Stimulated activated CD4-positive, alpha-beta T cell treated with anti-CD3 and anti-CD28 coated beads, Interleukin-15, amount 100 ng/mL, for 1 hour (primary cell): ENCODE results near the gene MIPOL1.
"Not testable (repeated sequence)": the region's sequence is repeated elsewhere in the genome, so short reads cannot be mapped to it uniquely, and the experiment has no call there.

Experiments used
- DNase-seq, 2 donors: peaks; one replicate each; pipeline ENCODE4 v3.0.0-alpha.2; 2020; ENCODE audit warnings: low read depth in 1 of 2, low spot score in 1 of 2

MIPOL1 gene

GRCh38 chr14:37512173-37512572 is 314.4 kb downstream of the MIPOL1 start:
- DNase-seq, result no peak

DNA sequence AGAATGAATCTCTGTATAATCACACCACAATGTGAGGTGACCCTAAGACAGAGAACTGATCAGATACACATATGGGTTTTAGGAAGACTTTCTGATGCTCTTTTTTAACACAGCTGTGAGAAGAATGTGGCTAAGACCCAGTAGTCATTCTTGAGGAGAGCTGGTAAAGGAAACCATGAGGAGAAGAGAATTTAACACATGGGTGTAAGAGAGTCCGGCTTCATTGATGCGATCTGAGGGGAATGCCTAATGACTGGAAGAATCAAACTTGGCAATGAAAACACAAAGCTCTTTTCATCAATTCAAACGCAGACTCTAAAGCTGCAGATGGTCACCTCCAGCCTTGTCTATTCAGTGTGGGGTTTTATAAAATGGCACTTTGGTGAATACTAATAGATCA is 318.0 kb downstream of the MIPOL1 start:
- DNase-seq, result no peak

DNA sequence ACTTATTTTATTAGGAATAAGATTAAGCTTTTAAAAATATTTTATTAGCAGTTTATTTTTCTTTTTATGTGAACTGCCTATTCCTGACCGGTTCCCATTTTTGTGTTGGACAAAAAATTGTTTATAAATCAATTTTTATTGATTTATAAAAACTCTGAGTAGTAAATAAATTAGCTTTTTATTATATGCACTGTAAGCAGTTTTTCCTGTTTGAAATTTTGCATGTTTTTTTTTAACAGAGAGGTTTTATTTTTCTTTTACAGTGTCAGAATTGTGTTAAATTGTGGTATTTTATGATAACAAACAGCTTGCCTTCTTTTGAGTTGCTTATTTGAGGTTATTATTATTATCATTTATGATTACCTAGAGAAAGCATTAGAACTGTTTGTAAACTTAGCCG is 329.3 kb downstream of the MIPOL1 start:
- no peak for DNase-seq

GRCh38 chr14:37539992-37540391 is 342.3 kb downstream of the MIPOL1 start:
- DNase-seq, result no peak

DNA sequence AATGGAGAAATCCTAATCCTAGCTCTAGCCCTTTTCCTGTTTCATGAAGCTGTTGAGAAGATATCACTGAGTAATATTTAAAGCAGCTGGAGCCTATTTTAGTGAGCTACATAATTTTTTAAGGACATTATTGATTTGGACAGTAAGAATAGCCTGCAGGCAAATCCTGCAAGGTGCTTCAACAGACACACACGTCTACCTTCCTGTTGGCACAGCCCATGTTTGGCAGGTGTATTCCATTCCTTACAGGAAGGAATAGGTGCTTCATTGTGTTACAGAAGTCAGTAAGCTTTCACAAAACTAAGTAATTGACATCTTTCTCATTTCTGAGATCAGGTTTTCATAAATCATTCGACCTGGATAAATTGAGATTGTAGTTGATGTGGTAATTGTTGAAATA is 346.7 kb downstream of the MIPOL1 start:
- DNase-seq, result no peak

- no peak for DNase-seq
Observed at GRCh38 chr14:37545174-37545573, 347.4 kb downstream of the MIPOL1 start.

- no peak for DNase-seq
Observed at GRCh38 chr14:37546621-37547447, 349.1 kb downstream of the MIPOL1 start.

DNA sequence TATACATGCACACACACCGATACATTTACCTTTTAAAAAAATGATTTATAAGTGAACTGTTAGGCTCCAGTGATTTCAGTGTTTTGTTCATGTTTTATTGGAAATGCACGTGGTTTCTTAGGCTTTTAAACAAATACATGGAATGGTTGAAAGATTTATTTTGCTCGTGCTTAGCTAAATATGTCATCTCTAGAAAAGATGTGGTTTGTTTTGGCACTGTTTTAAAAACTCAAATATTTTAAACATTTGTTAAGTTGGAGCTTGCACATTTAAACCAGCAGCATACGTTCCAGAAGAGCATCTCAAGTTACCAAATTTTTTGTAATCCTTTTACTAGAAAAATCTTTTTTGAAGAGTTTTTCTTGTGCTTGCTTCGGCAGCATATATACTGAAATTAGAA is 352.8 kb downstream of the MIPOL1 start:
- DNase-seq, result no peak

DNA sequence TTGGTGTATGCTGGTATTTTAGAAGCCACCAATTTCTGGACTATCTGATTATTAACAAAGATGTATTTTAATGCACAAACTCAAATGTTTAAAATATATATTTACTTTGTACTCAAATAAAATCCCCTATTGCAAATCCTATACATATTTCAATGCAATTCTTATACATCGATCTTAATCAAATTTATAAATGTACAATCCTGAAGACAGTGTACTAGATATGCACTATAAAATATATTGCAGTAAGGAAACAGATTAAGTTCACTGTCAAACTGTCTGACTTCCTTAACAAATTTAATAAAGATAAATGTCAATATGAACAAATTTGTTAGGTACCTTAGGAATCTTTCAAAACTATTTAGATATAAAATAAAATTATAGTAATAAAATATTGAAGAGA is 353.4 kb downstream of the MIPOL1 start:
- DNase-seq, result no peak

- DNase-seq, result no peak
Observed at GRCh38 chr14:37553935-37554550, 356.3 kb downstream of the MIPOL1 start.

DNA sequence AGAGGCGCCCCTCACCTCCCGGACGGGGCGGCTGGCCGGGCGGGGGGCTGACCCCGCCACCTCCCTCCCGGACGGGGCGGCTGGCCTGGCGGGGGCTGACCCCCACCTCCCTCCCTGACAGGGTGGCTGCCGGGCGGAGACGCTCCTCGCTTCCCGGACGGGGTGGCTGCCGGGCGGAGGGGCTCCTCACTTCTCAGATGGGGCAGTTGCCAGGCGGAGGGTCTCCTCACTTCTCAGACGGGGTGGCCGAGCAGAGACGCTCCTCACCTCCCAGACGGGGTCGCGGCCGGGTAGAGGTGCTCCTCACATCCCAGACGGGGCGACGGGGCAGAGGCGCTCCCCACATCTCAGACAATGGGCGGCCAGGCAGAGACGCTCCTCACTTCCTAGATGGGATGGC is 357.9 kb downstream of the MIPOL1 start:
- not testable (repeated sequence) for DNase-seq

- no peak for DNase-seq
Observed at GRCh38 chr14:37558740-37559139, 361.0 kb downstream of the MIPOL1 start.

DNA sequence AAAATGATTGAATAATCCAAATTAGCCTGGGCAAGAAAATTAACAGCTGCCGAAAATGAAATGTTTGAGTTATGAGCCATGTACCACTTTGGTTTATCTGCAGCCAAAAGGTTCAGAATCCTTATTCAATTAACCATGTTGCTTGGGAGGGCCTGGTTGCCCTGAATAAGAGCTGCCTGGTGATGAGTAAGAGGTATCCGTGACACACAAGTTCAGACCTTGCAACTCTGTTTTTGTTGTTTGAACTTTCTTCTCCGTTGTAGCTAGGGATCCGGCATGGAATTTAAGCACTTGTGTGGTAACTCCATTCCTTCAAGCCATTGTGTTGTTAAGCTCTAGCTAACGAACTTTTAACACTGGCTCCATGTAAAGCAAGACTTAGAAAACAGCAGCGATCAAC is 361.6 kb downstream of the MIPOL1 start:
- no peak for DNase-seq

DNA sequence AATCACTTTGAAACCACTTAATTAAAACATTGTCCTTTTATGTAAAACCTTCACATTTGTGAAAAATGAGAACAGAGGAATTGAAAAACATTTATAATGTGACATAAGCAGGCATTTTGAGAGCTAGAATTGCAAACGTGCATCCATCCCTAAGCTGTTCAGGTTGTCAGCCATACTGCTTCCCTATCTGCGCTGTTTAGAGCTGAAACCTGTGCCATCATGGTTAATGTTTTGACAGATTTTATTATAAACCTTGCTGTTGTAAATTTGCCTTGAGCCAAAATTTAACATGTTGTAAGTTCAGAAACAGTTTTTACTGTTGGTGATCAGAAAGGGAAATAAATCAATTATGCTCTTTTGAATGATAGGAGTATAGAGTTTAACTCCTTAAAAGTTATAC is 365.5 kb downstream of the MIPOL1 start:
- no peak for DNase-seq

- DNase-seq, result no peak
Observed at GRCh38 chr14:37565550-37565949, 367.8 kb downstream of the MIPOL1 start.

GRCh38 chr14:37566811-37567371 is 369.2 kb downstream of the MIPOL1 start:
- DNase-seq, result no peak

GRCh38 chr14:37569729-37570128 is 372.0 kb downstream of the MIPOL1 start:
- no peak for DNase-seq

DNA sequence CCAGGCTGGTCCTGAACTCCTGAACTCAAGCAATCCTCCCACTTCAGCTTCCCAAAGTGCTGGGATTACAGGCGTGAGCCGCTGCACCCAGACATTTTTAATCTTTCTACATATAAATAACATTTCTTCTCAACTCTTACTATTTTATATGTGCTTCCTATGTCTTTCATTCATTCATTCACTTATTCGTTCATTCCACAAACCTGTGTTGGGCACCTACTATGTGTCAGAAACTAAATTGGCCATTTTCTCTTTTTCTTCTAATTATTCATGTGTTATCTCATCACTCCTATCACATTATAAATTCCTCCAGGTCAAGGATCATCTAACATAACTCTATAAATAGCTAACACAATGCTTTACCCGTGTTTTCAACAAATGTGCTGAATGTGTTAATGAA is 373.7 kb downstream of the MIPOL1 start:
- no peak for DNase-seq

- DNase-seq, result no peak
Observed at GRCh38 chr14:37573356-37573755, 375.6 kb downstream of the MIPOL1 start.

DNA sequence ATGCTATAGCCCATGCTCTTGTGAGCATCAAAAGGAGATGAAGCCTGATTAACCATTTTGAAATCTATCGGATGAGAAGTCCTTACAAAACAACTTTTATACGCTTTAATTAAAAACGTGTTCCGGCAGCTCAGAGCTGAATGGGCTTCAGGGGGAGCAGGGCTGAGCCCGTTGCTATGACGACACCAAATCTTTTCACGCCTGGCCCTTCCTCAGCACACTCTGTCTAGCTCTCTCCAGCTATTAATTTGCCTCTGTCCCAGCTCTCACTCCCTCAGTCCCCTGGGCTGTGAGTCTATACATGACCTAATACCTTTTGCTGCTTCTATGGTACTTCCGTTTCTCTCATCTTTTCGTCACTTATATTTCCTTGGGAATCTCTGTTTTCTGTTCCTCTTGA is 381.5 kb downstream of the MIPOL1 start:
- no peak for DNase-seq

DNA sequence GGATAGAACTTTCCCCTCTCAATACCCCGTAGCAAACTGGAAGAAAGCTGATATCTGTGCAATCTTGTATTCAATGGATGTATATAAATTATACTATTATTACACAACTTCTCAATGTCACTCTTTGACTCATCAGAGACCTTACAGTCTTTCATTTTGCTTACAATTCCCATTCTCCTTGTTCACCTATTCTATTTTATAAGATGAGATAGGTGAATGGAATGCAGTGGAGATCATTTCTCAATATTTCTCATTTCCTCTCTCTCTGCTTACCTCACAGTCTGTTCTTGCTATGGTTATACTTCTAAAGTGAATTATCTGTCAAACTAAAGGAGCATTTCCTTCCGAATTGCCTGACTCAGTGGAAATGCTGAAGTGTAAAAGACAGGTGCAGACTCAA is 382.4 kb downstream of the MIPOL1 start:
- DNase-seq, result no peak

DNA sequence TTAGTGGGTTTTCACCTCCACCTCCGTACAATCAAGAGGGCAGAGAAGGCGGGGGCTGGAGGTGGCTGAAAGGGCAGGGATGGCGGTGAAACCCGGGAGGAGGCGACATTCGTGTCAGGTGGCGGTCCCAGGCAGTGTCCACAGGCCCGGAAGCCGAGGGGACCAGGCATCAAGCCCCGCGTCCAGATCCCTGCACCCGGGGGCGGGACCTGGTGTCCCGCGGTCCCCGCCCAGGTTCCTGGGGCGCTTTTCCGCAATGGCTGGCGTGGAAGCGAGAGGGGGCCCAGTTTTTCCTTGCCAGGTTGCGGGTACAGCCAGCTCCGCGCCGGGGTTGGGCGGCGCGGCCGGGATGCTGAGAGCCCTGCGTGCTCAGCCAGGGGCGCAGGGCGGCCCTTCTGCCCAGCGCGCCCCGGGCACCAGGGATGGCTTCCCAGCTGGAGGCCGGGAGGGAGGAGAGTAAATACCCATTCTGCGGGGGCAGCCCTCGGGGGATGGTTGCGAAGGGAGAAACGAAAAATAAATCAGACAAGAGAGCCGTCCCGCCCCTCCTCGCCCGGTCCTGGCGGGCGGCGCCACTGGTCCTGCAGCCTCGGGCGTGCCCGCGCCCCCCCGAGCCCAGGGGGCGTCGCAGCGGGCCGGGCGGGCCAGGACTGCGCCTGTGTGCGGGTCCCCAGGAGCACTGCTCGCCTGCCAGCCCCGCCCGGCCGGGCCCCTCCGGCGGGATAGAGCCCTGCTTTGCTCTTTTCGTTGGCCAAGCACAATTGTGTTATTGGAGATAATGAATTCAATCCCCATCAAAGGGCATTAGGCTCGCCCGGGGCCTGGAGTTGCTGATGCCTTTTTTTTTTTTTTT is 385.8 kb downstream of the MIPOL1 start:
- no peak for DNase-seq
